ENCODE data around the gene VAMP8. TPM values are rescaled to one million over a fixed set of nuclear protein-coding genes. Genes with fewer than 3 reads are reported as not detected.

The VAMP8 gene
- total RNA-seq, 1 donor from 2014 or later = 0.52 TPM

DNA sequence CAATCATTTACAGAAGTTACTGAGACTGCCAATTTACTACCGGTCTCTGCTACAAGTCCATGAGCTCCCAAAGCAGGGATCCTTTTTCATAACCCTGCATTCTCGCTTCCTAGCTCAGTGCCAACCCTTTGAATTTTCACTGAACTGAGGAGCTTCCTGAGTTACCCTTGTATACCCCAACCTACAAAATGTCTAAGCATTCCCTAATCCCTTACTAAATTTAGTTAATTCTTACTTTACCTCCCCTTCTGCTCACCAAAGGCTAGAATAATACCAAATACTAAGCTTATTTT lies 28.8 kb upstream of the VAMP8 start:
- peaks cover 7% of the 10 kb centered on the region for H3K4me1 Mint-ChIP-seq
- peaks cover under 1% of the 10 kb centered on the region for H3K36me3 ChIP-seq
- no peaks in the 10 kb centered on the region for H3K9me3 Mint-ChIP-seq
- no peak overlapping the region for H3K4me2 ChIP-seq
- no peaks in the 10 kb centered on the region for H3K27me3 ChIP-seq
- no peaks in the 10 kb centered on the region for H3K9me3 ChIP-seq (ENCODE audit: low read depth)
- H3K4me1 ChIP-seq = no peaks in the 10 kb centered on the region
- H3K27ac Mint-ChIP-seq = no peak overlapping the region
- peaks cover 2% of the 10 kb centered on the region for H3K79me2 ChIP-seq (ENCODE audit: low read depth)
- H4K20me1 ChIP-seq (ENCODE audit: low read depth) = peaks cover 37% of the 10 kb centered on the region
- H3K9ac ChIP-seq = no peak overlapping the region
- H2AFZ ChIP-seq (replicated peaks) = no peak overlapping the region
- TF ChIP-seq EZH2 (IDR thresholded peaks at IDR 0.05) (no peak), EZH2phosphoT487 (IDR thresholded peaks at IDR 0.05) (no peak)
- TF ChIP-seq, protein P1, sequence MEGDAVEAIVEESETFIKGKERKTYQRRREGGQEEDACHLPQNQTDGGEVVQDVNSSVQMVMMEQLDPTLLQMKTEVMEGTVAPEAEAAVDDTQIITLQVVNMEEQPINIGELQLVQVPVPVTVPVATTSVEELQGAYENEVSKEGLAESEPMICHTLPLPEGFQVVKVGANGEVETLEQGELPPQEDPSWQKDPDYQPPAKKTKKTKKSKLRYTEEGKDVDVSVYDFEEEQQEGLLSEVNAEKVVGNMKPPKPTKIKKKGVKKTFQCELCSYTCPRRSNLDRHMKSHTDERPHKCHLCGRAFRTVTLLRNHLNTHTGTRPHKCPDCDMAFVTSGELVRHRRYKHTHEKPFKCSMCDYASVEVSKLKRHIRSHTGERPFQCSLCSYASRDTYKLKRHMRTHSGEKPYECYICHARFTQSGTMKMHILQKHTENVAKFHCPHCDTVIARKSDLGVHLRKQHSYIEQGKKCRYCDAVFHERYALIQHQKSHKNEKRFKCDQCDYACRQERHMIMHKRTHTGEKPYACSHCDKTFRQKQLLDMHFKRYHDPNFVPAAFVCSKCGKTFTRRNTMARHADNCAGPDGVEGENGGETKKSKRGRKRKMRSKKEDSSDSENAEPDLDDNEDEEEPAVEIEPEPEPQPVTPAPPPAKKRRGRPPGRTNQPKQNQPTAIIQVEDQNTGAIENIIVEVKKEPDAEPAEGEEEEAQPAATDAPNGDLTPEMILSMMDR (IDR thresholded peaks at IDR 0.05) = no peak
- H3F3A ChIP-seq (ENCODE audit: low read depth) = peaks cover 61% of the 10 kb centered on the region
- H3K4me3 Mint-ChIP-seq = no peak overlapping the region
- no peak overlapping the region for H3K27ac ChIP-seq
- H3K36me3 Mint-ChIP-seq = peaks cover 20% of the 10 kb centered on the region
- H3K4me3 ChIP-seq = no peak overlapping the region
- H3K27me3 Mint-ChIP-seq (ENCODE audit: insufficient read depth, low read depth) = peaks cover 6% of the 10 kb centered on the region
- no peak for DNase-seq (ENCODE audit: low spot score)

DNA sequence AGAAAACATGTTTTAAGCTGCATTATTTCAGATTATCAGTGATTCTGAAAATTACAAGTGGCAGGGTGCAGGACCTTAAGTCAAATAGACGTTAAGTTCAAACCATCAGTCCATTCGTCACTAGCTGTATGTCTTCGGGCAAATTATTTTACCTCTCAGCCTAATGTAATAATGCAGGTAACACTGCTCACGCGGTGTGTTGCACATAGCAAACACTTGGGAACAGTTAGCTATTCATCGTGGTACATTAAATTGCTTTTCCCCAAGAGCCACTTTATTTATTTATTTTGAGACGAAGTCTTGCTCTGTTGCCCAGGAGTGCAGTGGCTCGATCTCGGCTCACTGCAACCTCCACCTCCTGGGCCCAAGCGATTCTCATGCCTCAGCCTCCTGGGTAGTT lies 28.3 kb upstream of the VAMP8 start:
- Histone ChIP-seq H3K4me3 (no peak overlapping the region), H3K9me3 (ENCODE audit: low read depth) (no peaks in the 10 kb centered on the region), H2AFZ (replicated peaks) (no peak overlapping the region), H4K20me1 (ENCODE audit: low read depth) (peaks cover 35% of the 10 kb centered on the region), H3K4me1 (no peaks in the 10 kb centered on the region), H3F3A (ENCODE audit: low read depth) (peaks cover 56% of the 10 kb centered on the region), H3K27ac (no peak overlapping the region), H3K36me3 (no peaks in the 10 kb centered on the region), H3K79me2 (ENCODE audit: low read depth) (no peaks in the 10 kb centered on the region), H3K4me2 (no peak overlapping the region), H3K27me3 (no peaks in the 10 kb centered on the region), H3K9ac (no peak overlapping the region)
- no peak for DNase-seq (ENCODE audit: low spot score)
- Mint-ChIP-seq H3K4me3 (no peak overlapping the region), H3K36me3 (peaks cover 17% of the 10 kb centered on the region), H3K27me3 (ENCODE audit: insufficient read depth, low read depth) (peaks cover 6% of the 10 kb centered on the region), H3K9me3 (no peaks in the 10 kb centered on the region), H3K4me1 (peaks cover 3% of the 10 kb centered on the region), H3K27ac (no peak overlapping the region)
- TF ChIP-seq EZH2 (IDR thresholded peaks at IDR 0.05) (no peak), EZH2phosphoT487 (IDR thresholded peaks at IDR 0.05) (no peak)
- TF ChIP-seq, protein P1 (IDR thresholded peaks at IDR 0.05) = no peak

DNA sequence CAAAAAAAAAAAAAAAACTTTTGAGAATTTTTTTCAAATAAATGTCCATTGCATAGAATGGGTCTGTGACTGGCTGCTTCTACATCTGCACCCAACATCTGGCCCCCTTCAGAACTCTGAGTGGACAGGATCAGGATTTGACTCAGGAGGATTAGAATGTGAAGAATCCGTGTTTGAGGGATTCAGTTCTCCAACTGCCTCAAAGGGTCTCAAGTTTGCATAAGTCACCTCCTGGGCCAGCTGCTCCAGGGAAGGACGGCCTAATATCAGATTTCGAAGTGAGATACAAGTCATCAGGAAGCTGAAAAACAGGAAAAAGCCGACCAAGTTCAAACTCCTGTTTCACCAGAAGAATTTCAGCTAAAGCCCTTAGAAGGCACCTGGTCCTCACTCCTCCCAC lies 27.6 kb upstream of the VAMP8 start:
- Histone ChIP-seq H3K4me2 (no peak overlapping the region), H3K4me3 (no peak overlapping the region), H3K36me3 (no peaks in the 10 kb centered on the region), H3K4me1 (no peaks in the 10 kb centered on the region), H3K27ac (no peak overlapping the region), H2AFZ (replicated peaks) (no peak overlapping the region), H3K79me2 (ENCODE audit: low read depth) (no peaks in the 10 kb centered on the region), H3K9me3 (ENCODE audit: low read depth) (no peaks in the 10 kb centered on the region), H3F3A (ENCODE audit: low read depth) (peaks cover 49% of the 10 kb centered on the region), H4K20me1 (ENCODE audit: low read depth) (peaks cover 28% of the 10 kb centered on the region), H3K27me3 (no peaks in the 10 kb centered on the region), H3K9ac (no peak overlapping the region)
- Mint-ChIP-seq H3K9me3 (no peaks in the 10 kb centered on the region), H3K27me3 (ENCODE audit: insufficient read depth, low read depth) (peaks cover 6% of the 10 kb centered on the region), H3K4me1 (no peaks in the 10 kb centered on the region), H3K4me3 (no peak overlapping the region), H3K27ac (no peak overlapping the region), H3K36me3 (peaks cover 17% of the 10 kb centered on the region)
- no peak for DNase-seq (ENCODE audit: low spot score)
- TF ChIP-seq, protein P1 (IDR thresholded peaks at IDR 0.05) = no peak
- TF ChIP-seq EZH2phosphoT487 (IDR thresholded peaks at IDR 0.05) (no peak), EZH2 (IDR thresholded peaks at IDR 0.05) (no peak)

DNA sequence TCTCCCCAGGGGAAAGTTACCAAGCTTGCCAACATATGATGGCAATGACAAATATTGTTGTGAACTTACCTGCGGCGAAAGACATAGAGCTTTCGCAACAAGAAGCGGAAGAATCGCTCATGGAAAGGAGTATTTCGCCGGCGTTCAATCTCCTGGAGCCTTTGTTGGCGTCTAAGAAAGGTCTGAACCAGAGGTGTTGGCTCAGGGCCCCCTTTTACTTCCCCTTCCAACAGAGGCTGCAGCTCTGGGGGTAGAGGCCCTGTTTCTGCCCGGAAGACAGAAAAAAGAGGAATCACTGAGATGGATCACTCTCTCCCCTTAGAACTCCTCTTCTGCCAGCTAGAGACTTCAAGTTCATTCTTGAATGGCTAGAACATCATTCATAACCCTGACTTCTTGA lies 26.9 kb upstream of the VAMP8 start:
- Histone ChIP-seq H3F3A (ENCODE audit: low read depth) (peaks cover 42% of the 10 kb centered on the region), H3K4me3 (no peak overlapping the region), H4K20me1 (ENCODE audit: low read depth) (peaks cover 21% of the 10 kb centered on the region), H3K27me3 (no peaks in the 10 kb centered on the region), H3K9ac (no peak overlapping the region), H2AFZ (replicated peaks) (no peak overlapping the region), H3K27ac (no peak overlapping the region), H3K36me3 (no peaks in the 10 kb centered on the region), H3K4me2 (no peak overlapping the region), H3K9me3 (ENCODE audit: low read depth) (no peaks in the 10 kb centered on the region), H3K79me2 (ENCODE audit: low read depth) (no peaks in the 10 kb centered on the region), H3K4me1 (no peaks in the 10 kb centered on the region)
- Mint-ChIP-seq H3K9me3 (no peaks in the 10 kb centered on the region), H3K4me1 (no peaks in the 10 kb centered on the region), H3K4me3 (no peak overlapping the region), H3K27ac (no peak overlapping the region), H3K27me3 (ENCODE audit: insufficient read depth, low read depth) (peaks cover 6% of the 10 kb centered on the region), H3K36me3 (peaks cover 19% of the 10 kb centered on the region)
- no peak for DNase-seq (ENCODE audit: low spot score)
- TF ChIP-seq EZH2 (IDR thresholded peaks at IDR 0.05) = no peak
- TF ChIP-seq, protein P1 (IDR thresholded peaks at IDR 0.05) = no peak
- no peak for TF ChIP-seq EZH2phosphoT487 (IDR thresholded peaks at IDR 0.05)

All from neural progenitor cell (in vitro differentiated cells).